ENCODE measurements around the gene ZNF821.

- no peak for TF ChIP-seq TAF1 (IDR thresholded peaks at IDR 0.05; ENCODE audit: low read depth, low read length)
- TF ChIP-seq CTCF (IDR thresholded peaks at IDR 0.05; ENCODE audit: control extremely low read depth in 1 of 3, insufficient read depth in 1 of 3, low read depth in 1 of 3, low read length in 3 of 3), result no peak
- TF ChIP-seq POLR2A (IDR thresholded peaks at IDR 0.05; ENCODE audit: control extremely low read depth in 1 of 2, low read depth in 2 of 2, low read length in 2 of 2), result no peak
- TF ChIP-seq JUN (IDR thresholded peaks at IDR 0.05; ENCODE audit: low read depth, low read length), result no peak
- no peak for TF ChIP-seq ZNF274 (IDR thresholded peaks at IDR 0.05; ENCODE audit: borderline replicate concordance, extremely low read depth, low read length)
- TF ChIP-seq RXRA (IDR thresholded peaks at IDR 0.05; ENCODE audit: insufficient read depth, low read depth, low read length), result no peak
- no peak for TF ChIP-seq RAD21 (IDR thresholded peaks at IDR 0.05 in 1 of 2, conservative IDR thresholded peaks at IDR 0.05 in 1 of 2; ENCODE audit: low read depth in 2 of 2, low read length in 2 of 2)
These were observed 13.2 kb downstream of the ZNF821 start for GRCh38 chr16:71870818-71871217.
